ENCODE data around the gene LRRC8B.
"Not testable (repeated sequence)": the region's sequence is repeated elsewhere in the genome, so short reads cannot be mapped to it uniquely, and the experiment has no call there.

LRRC8B gene

GRCh38 chr1:89524369-89525168 is at the start of gene LRRC8B:
Gene LRRC8B (plus strand): TSS chr1:89524829. CDS start chr1:89582651, 57,822 bp downstream.
- DNase-seq (ENCODE audit: low read depth, low spot score), result peak; percentile 54

- no peak for DNase-seq (ENCODE audit: low read depth, low spot score)
These were observed 49.4 kb upstream of the LRRC8B start for GRCh38 chr1:89475269-89475668.

GRCh38 chr1:89476072-89476471 is 48.6 kb upstream of the LRRC8B start:
- no peak for DNase-seq (ENCODE audit: low read depth, low spot score)

- DNase-seq (ENCODE audit: low read depth, low spot score), result peak; percentile 50
These were observed 41.4 kb upstream of the LRRC8B start for GRCh38 chr1:89483010-89483756.

- no peak for DNase-seq (ENCODE audit: low read depth, low spot score)
These were observed 40.9 kb upstream of the LRRC8B start for GRCh38 chr1:89483757-89484077.

GRCh38 chr1:89484092-89485038 is 40.3 kb upstream of the LRRC8B start:
- DNase-seq (ENCODE audit: low read depth, low spot score), result no peak

- no peak for DNase-seq (ENCODE audit: low read depth, low spot score)
These were observed 36.7 kb upstream of the LRRC8B start for GRCh38 chr1:89487972-89488371.

- DNase-seq (ENCODE audit: low read depth, low spot score), result no peak
These were observed 35.4 kb upstream of the LRRC8B start for GRCh38 chr1:89489047-89489729.

GRCh38 chr1:89490389-89490788 is 34.2 kb upstream of the LRRC8B start:
- DNase-seq (ENCODE audit: low read depth, low spot score), result no peak

GRCh38 chr1:89499320-89499719 is 25.3 kb upstream of the LRRC8B start:
- no peak for DNase-seq (ENCODE audit: low read depth, low spot score)

GRCh38 chr1:89502042-89502441 is 22.6 kb upstream of the LRRC8B start:
- no peak for DNase-seq (ENCODE audit: low read depth, low spot score)

GRCh38 chr1:89502895-89503294 is 21.7 kb upstream of the LRRC8B start:
- no peak for DNase-seq (ENCODE audit: low read depth, low spot score)

GRCh38 chr1:89503690-89504089 is 20.9 kb upstream of the LRRC8B start:
- no peak for DNase-seq (ENCODE audit: low read depth, low spot score)

- not testable (repeated sequence) for DNase-seq (ENCODE audit: low read depth, low spot score)
These were observed 14.6 kb upstream of the LRRC8B start for GRCh38 chr1:89510061-89510460.

- no peak for DNase-seq (ENCODE audit: low read depth, low spot score)
These were observed 11.5 kb upstream of the LRRC8B start for GRCh38 chr1:89512996-89513720.

GRCh38 chr1:89516055-89516454 is 8.6 kb upstream of the LRRC8B start:
- DNase-seq (ENCODE audit: low read depth, low spot score), result no peak

GRCh38 chr1:89518221-89518631 is 6.4 kb upstream of the LRRC8B start:
- DNase-seq (ENCODE audit: low read depth, low spot score), result no peak

GRCh38 chr1:89519779-89520358 is 4.8 kb upstream of the LRRC8B start:
- no peak for DNase-seq (ENCODE audit: low read depth, low spot score)

GRCh38 chr1:89521977-89522376 is 2.7 kb upstream of the LRRC8B start:
- DNase-seq (ENCODE audit: low read depth, low spot score), result not testable (repeated sequence)
